IPS-15b (cell line): Measurements from ENCODE around the gene FAM219A.
"Not testable (repeated sequence)": the region's sequence is repeated elsewhere in the genome, so short reads cannot be mapped to it uniquely, and the experiment has no call there.

Source experiments
- H3K27me3 ChIP-seq: one replicate; pipeline ENCODE4 v1.6.1; 2013; ENCODE audit warnings: low read length; ENCODE audit not compliant: control insufficient read depth, insufficient read depth
- H3K36me3 ChIP-seq: one replicate; pipeline ENCODE4 v1.6.1; 2013; ENCODE audit warnings: low read length; ENCODE audit not compliant: control insufficient read depth, insufficient read depth
- H3K4me1 ChIP-seq: one replicate; pipeline ENCODE4 v1.6.1; 2013; ENCODE audit warnings: mild to moderate bottlenecking, low read length; ENCODE audit not compliant: control insufficient read depth, insufficient read depth
- H3K4me3 ChIP-seq: one replicate; pipeline ENCODE4 v1.5.1; 2013; ENCODE audit warnings: low read depth, low read length
- H3K9ac ChIP-seq: one replicate; pipeline ENCODE4 v1.6.1; 2013; ENCODE audit warnings: low read depth, mild to moderate bottlenecking, low read length
- H3K9me3 ChIP-seq: one replicate; pipeline ENCODE4 v1.6.1; 2013; ENCODE audit warnings: mild to moderate bottlenecking, low read length; ENCODE audit not compliant: control insufficient read depth, insufficient read depth

The FAM219A gene

DNA sequence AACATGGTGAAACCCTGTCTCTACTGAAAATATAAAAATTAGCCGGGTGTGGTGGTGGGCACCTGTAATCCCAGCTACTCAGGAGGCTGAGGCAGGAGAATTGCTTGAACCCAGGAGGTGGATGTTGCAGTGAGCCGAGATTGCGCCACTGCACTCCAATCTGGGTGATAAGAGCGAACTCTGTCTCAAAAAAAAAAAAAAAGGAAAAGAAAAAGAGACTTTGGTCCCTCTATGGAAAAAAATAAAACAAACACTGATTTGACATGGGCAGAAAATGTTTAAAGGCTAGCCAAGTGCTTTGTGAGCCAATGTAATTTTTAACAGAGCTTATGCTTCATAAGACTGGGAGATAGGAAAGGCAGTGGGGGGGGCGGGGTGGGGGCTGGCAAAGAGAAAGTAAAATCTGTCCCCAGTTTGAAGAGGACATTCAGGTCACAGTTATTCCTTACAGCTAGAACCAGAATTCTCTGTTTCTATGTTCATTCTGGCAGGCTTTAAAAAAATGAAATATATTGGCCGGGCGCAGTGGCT, 106.2 kb downstream of the FAM219A start:
- not testable (repeated sequence) for H3K9me3 ChIP-seq, H3K9ac ChIP-seq, H3K4me1 ChIP-seq, H3K36me3 ChIP-seq, H3K27me3 ChIP-seq, H3K4me3 ChIP-seq

DNA sequence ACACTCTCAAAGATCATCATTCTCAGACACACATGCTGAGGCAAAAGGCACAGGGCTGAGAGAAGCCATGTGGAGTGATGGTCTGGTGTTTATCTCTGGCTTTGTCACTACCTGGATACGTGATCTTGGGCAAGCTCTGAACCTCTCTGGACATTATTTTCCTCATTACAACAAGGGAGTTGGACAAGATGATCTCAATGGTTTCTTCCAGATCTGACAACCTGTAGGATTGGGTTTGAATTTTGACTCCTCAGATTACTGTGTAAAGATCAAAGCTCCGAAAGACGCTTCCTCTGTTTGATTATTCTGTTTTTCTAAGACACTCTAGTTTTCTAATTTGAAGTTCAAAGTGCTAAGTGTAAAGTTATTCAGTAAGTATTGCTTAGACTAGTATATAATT, 109.0 kb downstream of the FAM219A start:
- no peaks in the 10 kb centered on the region for H3K36me3 ChIP-seq
- H3K9ac ChIP-seq, result no peak overlapping the region
- H3K4me1 ChIP-seq, result no peaks in the 10 kb centered on the region
- no peaks in the 10 kb centered on the region for H3K27me3 ChIP-seq
- H3K4me3 ChIP-seq, result no peak overlapping the region
- H3K9me3 ChIP-seq, result no peaks in the 10 kb centered on the region
